ENCODE data around the gene RMRP.

The RMRP gene

GRCh38 chr9:35657546-35658136 is at the start of gene RMRP:
Gene RMRP (minus strand): TSS chr9:35658019.
- peak; percentile 55 to 99 (median 95) for DNase-seq

GRCh38 chr9:35706951-35707350 is 49.1 kb upstream of the RMRP start:
- DNase-seq = no peak

GRCh38 chr9:35705836-35706430 is 48.1 kb upstream of the RMRP start:
- DNase-seq = no peak

GRCh38 chr9:35705372-35705771 is 47.6 kb upstream of the RMRP start:
- no peak for DNase-seq

GRCh38 chr9:35703906-35704672 is 46.3 kb upstream of the RMRP start:
- no peak for DNase-seq

GRCh38 chr9:35702696-35703095 is 44.9 kb upstream of the RMRP start:
- no peak for DNase-seq

- no peak for DNase-seq
Measured at GRCh38 chr9:35700942-35701341, 43.1 kb upstream of the RMRP start.

- no peak for DNase-seq
Measured at GRCh38 chr9:35700031-35700430, 42.2 kb upstream of the RMRP start.

GRCh38 chr9:35698231-35698630 is 40.4 kb upstream of the RMRP start:
- DNase-seq = no peak

GRCh38 chr9:35697486-35697885 is 39.7 kb upstream of the RMRP start:
- no peak for DNase-seq

GRCh38 chr9:35696520-35697215 is 38.8 kb upstream of the RMRP start:
- DNase-seq = peak in 27 of 58 donors; percentile 2 to 48 (median 13)

- no peak for DNase-seq
Measured at GRCh38 chr9:35695943-35696401, 38.2 kb upstream of the RMRP start.

GRCh38 chr9:35691757-35692301 is 34.0 kb upstream of the RMRP start:
- no peak for DNase-seq

GRCh38 chr9:35691334-35691650 is 33.5 kb upstream of the RMRP start:
- peak in 1 of 58 donors; percentile 14 for DNase-seq

GRCh38 chr9:35690614-35691333 is 33.0 kb upstream of the RMRP start:
- peak in 43 of 58 donors; percentile 7 to 59 (median 30) for DNase-seq

- peak in 1 of 58 donors; percentile 52 for DNase-seq
Measured at GRCh38 chr9:35690294-35690613, 32.4 kb upstream of the RMRP start.

- peak in 2 of 58 donors; percentile 5 to 10 for DNase-seq
Measured at GRCh38 chr9:35689542-35690293, 31.9 kb upstream of the RMRP start, which contains the start of gene TPM2. Gene TPM2 (minus strand): TSS chr9:35689925. CDS start chr9:35689817, 108 bp downstream.

GRCh38 chr9:35688558-35689541 is 31.0 kb upstream of the RMRP start:
- peak in 2 of 58 donors; percentile 13 to 22 for DNase-seq

Data from anterior cingulate cortex (tissue), 58 donors.